NCI-H146 treated with DMSO at 0.1 percent for 48 hours (cell line): Measurements from ENCODE around the gene PROZ.
A peak's percentile ranks its signal among the peaks of the same experiment; 100 is the strongest.
"Not testable (repeated sequence)": the region's sequence is repeated elsewhere in the genome, so short reads cannot be mapped to it uniquely, and the experiment has no call there.

ENCODE experiments used
- DNase-seq: peaks from one replicate; lab custom pipeline; 2025; ENCODE audit not compliant: unreplicated experiment; lab: John Stamatoyannopoulos, UW

Gene PROZ

GRCh38 chr13:113155201-113155600, 3.2 kb upstream of the PROZ start:
- DNase-seq, result no peak

DNA sequence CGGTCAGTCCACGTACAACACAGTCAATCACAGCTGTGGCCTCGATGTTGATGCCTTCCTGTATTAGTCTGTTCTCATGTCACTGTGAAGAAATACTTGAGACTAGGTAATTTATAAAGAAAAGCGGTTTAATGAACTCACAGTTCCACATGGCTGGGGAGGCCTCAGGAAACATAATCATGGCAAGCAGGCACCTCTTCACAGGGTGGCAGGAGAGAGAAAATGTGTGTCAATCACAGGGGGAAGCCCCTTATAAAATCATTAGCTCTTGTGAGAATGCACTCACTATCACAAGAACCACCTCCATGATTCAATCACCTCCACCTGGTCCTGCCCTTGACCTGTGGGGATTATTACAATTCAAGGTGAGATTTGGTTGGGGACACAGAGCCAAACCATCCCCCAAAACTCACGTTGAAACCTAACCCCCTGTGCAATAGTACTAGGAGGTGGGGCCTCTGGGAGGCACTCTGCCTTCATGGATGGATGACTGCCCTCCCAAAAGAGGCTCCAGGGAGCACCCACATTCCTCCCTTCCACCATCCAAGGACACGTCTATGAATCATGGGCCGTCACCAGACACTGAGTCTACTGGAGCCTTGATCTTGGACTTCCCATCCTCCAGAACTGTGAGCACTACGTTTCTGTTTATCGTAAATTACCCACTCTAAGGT, 2.3 kb upstream of the PROZ start:
- DNase-seq, result no peak

- DNase-seq, result no peak
These were observed 1.1 kb upstream of the PROZ start for GRCh38 chr13:113157206-113157928.

DNA sequence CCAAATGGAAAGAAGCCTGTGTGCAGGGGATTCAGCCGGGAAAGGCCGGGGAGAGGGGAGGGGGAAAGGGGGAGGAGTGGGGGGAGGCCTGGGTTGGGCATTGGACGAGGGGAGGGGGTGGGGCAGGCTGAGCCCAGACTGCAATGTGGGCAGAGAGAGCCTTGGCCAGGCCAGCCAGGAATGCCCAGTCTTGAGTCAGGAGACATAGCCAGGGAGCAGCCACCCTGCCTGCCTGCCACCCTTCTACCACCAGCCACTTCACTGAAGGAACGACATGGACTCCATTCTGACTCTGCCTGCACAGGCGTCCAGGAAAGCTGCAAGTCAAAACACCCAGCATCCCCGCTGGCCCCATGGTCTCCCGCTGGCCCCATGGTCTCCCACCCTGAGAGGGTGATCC, 498 bp downstream of the PROZ start:
- no peak for DNase-seq

GRCh38 chr13:113159701-113160100, 1.3 kb downstream of the PROZ start:
- no peak for DNase-seq

DNA sequence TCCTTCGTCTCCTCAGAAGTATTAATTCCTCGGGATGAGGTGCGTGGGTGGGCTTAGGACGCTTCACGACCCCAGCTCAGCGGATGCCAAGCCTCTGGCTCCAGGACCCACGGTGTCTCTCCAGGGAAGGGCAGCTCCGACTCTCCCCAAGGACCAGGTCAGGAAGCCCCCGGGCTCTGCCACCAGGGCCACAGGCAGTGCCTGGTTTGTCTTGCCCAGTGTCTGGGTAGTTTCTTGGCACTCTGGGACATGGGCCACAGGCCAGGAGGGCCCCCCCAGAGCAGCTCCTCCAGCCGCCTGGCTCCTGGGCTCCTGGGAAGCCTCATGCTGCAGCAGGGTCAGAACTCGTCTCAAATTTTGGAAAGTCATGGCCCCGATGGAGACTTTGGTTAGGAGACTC, 2.5 kb downstream of the PROZ start:
- DNase-seq, result no peak

GRCh38 chr13:113161433-113161832, 3.0 kb downstream of the PROZ start:
- DNase-seq, result no peak

GRCh38 chr13:113161975-113162374, 3.5 kb downstream of the PROZ start:
- DNase-seq, result not testable (repeated sequence)

DNA sequence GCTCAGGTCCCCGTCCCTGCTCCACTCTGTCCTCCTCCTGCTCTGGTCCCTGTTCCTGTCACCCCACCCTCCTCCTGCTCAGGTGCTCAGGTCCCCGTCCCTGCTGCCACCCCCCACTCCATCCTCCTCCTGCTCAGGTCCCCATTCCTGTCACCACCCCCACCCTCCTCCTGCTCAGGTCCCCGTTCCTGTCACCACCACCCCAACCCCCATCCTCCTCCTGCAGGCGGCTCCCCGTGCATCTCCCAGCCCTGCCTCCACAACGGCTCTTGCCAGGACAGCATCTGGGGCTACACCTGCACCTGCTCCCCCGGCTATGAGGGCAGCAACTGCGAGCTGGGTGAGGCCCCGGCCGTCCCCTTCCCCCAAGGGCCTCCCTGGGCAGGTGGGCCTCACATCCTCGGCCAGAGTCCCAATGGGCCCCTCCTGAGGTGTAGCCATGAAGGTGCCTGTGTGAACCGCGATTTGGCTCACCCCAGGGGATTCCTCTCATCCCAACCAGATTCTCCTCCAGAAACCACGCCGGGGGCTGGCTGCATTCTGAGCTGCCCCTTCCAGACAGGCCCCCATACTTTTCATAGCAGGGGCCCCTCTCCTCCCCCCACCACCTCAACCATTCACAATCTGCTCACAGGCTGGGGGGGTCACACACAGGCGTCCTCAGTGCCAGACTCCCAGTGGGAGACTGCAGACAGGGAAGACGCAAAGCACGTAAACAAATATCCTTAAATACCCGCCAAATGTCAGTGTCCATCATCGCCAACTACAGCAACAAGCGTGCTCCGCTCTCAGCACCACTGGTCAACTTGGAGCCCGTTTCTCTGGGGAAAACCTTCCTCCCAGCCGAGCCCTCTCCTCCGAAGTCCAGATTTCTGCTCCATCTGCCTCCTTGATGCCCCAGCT, 4.6 kb downstream of the PROZ start:
- DNase-seq, result no peak

DNA sequence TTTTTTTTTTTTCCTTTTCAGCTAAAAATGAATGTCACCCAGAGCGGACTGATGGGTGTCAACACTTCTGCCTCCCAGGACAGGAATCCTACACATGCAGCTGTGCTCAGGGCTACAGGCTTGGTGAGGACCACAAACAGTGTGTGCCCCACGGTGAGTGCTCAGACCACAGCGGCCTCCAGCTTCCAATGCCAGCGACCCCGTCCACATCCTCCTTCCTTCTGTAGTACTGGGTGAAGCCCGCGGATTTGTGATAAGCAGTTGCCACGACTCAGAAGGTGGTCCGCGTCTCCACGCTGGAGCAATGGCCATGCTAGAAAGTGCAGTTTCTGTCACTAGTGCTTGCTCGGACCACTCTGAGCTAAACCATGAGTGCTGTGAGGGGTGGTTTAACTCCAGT, 6.0 kb downstream of the PROZ start:
- no peak for DNase-seq

- no peak for DNase-seq
These were observed 7.8 kb downstream of the PROZ start for GRCh38 chr13:113166266-113166665.

GRCh38 chr13:113166681-113167080, 8.2 kb downstream of the PROZ start:
- DNase-seq, result no peak

DNA sequence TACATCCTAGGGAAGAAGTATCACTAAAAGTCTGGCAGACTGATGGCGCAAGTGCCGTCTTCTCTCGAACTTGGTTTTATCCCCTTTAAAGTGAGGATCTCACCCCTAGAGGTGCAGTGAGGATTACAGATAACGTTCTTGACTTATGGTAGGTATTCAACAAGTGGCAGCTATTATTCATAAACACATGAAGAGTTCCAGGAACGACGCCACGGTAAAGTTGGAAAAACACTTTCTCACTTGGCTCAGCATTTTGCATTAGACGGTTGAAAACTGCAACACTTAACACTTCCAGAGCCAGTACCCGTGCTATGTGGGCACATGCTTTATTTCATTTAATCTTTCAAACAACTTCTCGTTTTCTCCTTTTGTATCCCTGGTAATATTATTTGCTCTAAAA, 8.7 kb downstream of the PROZ start:
- DNase-seq, result no peak

DNA sequence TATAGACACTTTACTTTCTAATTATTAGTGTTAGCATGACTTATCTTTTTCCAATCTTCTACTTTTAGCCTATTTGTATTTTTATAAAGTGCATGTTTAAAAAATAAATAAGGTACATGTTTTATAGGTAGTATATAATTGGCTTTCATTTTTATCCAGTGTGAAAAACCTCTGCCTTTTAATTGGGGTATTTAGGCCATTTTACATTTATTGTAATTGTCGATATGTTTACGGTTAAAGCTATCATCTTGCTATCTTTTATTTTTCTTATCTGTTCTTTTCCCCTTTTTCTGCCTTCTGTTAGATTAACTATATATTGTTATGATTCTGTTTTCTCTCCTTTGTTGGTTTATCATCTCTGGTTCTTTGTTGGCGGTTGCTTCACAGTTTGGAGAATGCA, 9.1 kb downstream of the PROZ start:
- DNase-seq, result no peak

GRCh38 chr13:113168211-113168610, 9.8 kb downstream of the PROZ start:
- no peak for DNase-seq

- peak; percentile 67 for DNase-seq
These were observed 11.1 kb downstream of the PROZ start for GRCh38 chr13:113169277-113170272.

GRCh38 chr13:113170511-113170910, 12.1 kb downstream of the PROZ start:
- no peak for DNase-seq

DNA sequence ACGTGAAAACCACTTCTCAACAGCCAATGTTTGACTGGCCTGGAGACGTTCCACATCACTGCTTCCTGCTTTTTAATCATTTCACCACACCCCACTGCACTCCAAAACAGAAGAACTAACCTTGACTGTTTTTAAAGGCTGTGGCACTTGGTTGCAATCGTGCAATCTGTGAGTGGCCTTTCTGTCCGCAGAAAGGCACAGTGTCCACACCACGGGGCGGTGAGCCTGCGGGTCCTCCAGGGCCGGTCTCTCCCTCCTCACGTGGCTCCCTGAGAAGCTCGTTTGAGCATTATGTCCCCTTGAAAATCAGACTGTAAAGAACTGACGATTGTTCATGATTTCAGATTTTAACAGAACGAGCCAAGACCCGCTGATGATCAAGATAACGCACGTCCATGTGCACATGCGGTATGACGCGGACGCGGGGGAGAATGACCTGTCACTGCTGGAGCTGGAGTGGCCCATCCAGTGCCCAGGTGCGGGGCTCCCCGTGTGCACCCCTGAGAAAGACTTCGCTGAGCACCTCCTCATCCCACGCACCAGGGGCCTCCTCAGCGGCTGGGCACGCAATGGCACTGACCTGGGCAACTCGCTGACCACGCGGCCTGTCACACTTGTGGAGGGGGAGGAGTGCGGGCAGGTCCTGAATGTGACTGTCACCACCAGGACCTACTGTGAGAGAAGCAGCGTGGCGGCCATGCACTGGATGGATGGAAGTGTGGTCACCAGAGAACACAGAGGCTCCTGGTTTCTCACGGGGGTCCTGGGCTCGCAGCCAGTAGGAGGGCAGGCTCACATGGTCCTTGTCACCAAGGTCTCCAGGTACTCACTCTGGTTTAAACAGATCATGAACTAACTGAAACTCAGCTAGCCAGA, 13.0 kb downstream of the PROZ start:
- no peak for DNase-seq

DNA sequence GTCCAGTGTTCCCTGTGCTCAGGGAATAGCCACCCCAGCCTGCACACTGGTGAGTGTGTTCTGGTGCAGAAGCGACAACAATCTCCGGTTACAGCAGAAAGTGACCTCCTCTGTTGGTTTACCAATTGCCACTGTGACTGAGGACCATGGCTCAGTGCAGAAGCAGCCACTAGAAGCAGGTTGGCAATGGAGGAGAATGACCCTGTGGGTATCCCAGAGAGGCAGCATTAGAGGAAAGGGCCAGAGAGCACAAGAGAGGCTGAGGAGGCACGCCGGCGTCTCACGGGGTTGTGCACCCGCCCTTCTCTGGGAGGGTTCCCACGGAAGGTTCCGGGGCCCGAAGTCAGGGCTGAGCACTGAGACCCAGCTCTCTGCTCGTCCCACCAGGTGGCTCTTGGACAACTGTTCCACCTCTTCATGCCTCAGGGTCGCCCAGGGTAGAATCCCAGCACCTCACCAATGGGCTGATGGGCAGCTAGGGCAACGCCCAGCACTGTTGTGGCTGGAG, 14.0 kb downstream of the PROZ start:
- DNase-seq, result no peak
